GM21381 (cell line): Measurements from ENCODE around the gene JAKMIP1.

ENCODE experiments used
- ATAC-seq: cut with Tn5 transposase; IDR thresholded peaks from one replicate; pipeline ENCODE4 v1.9.1; 2021; ENCODE audit warnings: mild to moderate bottlenecking, moderate library complexity; ENCODE audit not compliant: unreplicated experiment

The JAKMIP1 gene

GRCh38 chr4:6106156-6106555 lies 94.2 kb downstream of the JAKMIP1 start:
- no peak for ATAC-seq

DNA sequence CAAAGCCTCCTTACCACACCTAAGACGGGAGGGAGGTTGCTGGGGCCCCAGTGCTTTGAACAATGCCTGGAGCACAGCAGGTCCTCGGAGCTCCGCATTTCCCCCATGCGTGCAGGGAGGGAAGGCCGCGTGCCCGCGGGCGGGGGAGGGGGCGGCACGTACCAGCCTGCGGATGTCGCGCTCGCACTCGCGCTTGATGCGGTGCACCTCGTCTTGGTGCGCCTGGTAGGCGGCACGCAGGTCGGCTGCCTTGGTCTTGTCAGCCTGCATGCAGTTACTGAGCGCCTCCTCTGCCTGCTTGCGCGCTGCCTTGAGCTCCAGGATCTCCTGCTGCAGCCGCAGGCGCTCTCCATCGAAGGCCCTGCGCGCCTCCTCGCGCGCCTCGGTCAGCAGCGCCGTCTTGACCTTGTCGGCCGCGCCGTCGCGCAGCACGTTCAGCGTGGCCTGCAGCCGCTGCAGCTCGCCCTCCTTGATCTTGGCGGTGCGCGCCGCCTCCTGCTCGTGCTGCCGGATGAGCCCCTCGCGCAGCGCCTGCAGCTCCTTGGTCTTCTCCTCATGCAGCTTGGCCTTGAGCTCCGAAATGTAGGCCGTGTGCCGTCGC lies 94.9 kb downstream of the JAKMIP1 start:
- ATAC-seq = no peak

- ATAC-seq = no peak
Measured at GRCh38 chr4:6104541-6105130, 95.7 kb downstream of the JAKMIP1 start.

GRCh38 chr4:6097581-6097980 lies 102.8 kb downstream of the JAKMIP1 start:
- no peak for ATAC-seq

DNA sequence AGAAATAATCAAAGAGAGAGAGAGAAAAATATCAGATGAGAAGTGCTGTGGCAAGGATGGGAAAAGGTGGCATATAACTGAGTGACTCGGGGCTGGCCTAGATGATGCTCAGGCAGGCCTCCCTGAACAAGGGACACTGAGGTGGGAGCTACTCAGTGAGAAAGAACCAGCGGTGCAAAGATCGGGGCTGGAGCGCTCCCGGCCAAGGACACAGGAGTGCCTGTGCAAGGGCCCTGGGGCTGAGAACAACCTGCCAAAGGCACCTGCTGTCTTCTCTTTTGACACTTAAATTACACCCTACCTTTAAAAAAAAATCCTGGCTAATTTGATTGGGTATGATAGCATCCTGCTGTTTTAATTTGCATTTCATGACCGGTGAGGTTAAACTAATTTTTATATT lies 104.5 kb downstream of the JAKMIP1 start:
- ATAC-seq = no peak

DNA sequence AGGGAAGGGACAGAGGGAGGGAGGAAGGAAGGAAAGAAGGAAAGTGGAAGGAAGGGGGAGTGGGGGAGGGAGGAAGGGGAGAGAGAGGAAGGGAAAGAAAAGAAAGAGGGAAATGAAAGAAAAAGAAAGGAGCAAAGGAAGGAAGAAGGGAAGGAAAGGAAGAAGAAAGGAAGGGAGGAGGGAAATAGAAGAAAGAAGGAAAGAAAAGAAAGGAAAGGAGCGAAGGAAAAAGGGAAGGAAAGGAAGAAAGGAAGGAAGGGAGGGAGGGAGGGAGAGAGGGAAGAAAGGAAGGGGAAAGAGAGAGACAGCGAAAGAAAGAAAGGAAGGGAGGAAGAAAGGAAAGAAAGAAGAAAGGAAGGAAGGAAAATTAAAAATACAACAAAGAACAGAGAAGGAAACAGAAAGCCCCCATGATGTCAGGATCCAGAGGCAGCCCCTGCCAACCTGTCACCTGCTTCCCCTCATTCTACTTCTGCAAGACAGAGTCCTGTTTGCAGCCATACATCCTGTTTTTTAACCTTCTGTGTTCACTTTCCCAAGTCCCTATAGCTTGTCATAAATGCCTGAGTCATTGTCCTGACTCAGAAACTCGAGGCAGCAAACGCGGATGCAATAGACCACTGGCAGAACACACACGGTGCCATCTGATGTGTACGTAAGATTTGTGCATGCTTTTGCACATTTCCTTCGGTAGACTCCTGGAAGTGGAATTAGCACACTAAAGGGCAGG lies 105.2 kb downstream of the JAKMIP1 start:
- ATAC-seq = no peak

- ATAC-seq = no peak
Measured at GRCh38 chr4:6093671-6094070, 106.7 kb downstream of the JAKMIP1 start.

DNA sequence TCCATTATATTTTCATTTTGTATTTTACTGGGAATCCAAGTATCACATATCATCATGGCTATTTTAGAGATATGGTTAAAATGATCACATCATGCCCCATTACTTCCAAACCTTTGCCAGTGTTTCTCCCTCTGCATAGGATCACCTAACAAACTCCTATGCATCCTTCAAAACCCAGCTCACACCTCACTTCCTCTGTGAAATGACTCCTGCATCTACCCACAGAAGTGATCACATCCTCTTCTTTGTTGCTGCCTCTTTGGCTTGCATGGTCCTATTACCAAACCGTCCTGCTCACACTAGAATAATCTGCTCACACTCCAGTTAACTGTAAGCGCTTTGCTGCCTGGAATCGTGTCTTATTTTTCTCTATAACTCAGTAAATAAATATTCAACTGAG lies 107.4 kb downstream of the JAKMIP1 start:
- ATAC-seq = no peak

DNA sequence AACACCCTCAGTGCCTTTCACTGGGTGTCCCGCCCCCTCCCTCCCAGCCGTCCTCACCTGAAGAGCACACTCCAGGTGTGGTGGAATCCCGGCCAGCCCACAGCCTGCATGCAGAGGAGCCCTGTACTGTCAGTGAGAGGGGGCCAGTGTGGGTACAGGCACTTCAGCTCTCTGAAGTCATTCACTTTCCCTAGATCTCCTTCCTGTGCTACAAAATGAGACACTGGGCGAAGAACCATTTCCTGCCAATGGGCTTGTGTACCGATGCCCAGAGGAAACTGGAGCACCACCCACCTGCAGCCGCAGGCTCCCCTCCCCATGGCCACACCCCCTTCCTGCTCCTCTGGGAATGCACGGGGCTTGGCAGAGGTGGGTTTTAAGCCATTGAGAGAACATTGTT lies 108.2 kb downstream of the JAKMIP1 start:
- no peak for ATAC-seq

DNA sequence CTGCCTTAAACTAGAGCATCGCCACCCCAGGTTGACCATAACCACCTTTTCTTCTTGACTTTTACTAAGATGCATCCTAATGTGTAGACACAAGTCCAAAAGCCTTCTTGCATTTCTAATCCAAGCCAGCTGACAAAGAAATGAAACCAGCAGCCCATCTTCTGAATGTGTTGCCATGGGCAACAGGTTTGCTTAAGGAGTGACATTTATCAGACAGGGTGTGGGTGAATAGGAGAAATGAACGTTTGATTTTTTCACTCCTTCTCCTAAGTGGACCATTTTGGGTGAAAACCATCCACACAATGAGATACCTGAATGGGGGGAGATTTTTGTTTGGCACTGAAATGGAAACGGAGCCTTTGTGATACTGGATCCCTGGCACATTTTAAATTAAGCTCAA lies 109.4 kb downstream of the JAKMIP1 start:
- no peak for ATAC-seq

DNA sequence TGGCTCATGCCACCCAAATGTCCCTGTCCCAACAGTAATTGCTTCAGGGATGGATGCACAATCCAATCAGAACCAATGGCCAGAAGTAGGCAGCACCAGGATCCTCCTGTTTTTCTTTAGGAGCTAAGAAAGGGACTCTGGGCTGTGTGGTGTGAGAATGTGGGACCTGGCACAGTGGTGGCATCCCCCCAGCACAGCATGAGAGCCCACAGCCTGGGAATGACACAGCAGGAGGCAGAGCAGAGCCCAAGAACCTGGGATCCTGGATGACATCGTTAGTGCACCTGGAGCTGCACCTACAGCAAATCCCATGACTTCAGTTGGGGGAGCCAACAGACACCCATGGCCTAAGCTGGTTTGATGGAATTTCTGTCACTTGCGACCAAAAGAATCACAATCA lies 111.4 kb downstream of the JAKMIP1 start:
- no peak for ATAC-seq

DNA sequence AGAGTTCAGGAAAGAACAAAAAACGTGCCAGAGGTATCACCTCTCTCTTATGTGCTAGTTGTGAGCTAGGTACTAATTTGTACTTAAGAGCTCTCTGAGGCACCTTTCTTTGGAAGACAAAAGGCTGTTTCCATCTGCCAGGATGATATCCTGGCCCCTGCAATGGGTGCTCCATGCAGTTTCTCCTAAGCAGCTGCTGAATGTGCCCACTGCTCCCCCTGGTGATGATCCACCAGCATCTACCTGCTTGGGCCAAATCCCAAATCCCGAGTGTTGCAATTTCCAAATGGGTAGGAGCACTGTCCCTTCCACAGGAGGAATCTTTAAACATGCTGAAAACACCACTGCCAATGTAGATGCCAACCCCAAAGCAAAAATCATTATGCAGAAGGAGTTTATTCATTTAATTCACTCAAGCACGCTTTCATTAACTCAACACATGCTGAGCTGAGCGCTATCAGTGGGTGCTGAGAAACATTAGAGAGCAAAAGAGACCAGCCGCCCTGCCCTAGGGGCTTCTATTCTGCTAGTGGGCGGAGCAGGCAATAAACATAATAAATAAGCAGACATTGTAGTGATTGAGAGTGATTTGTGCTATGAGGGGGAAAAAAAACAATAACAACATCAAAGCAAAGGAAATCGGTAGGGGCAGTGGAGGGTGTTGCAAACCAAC lies 112.5 kb downstream of the JAKMIP1 start:
- ATAC-seq = no peak

DNA sequence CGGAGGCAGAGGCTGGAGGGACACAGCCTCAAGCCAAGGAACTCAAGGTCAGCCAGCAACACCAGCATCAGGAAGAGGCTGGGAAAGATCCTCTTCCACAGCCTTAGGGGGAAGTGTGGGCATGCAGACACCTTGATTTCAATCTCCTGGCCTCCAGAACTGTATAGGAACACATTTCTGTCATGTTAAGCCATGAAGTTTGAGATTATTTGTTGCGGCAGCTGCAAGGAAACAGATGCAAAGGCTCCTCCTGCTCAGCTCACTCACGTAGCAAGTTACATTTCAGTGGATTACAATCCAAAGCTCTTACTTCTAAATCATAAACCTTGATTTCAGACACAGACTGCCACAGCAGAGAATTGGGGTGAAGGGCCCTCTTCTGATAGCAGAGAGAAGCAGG lies 113.5 kb downstream of the JAKMIP1 start:
- no peak for ATAC-seq

GRCh38 chr4:6085691-6086628 lies 114.4 kb downstream of the JAKMIP1 start:
- no peak for ATAC-seq

GRCh38 chr4:6085028-6085690 lies 115.2 kb downstream of the JAKMIP1 start:
- no peak for ATAC-seq

DNA sequence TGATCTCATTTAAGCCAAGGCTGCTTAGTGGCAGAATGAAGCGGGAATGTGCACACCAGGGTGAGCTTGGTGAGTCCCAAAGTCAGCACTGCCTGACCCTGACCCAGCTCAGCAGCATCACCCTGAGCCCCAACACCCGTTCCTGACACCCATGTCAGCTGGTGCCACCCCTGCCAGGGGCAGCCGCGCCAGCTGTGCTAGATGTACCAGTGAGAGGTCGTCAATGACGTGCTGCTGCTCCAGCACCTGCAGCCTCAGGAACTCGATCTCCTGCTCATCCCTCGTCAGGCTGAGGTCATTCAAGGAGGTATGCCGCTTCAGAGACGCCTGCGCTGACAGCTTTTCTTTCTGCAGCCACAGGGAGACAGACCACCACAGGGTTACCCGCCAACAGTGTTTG lies 120.4 kb downstream of the JAKMIP1 start:
- no peak for ATAC-seq

- no peak for ATAC-seq
Measured at GRCh38 chr4:6078560-6078959, 121.8 kb downstream of the JAKMIP1 start.

GRCh38 chr4:6076391-6076790 lies 124.0 kb downstream of the JAKMIP1 start:
- no peak for ATAC-seq

DNA sequence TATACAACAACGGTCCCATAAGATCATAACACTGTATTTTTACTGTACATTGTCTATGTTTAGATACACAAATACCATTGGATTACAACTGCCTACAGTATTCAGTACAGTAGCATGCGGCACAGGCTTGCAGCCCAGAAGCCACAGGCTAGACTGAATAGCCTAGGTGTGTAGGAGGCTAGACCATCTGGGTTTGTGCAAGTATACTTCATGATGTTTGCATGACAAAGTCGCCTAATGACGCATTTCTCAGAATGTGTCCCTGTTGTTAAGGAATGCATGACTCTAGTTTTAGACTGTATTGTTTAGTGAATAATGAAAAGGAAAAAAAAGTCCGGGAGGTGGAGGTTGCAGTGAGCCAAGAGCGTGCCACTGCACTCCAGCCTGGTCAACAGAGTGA lies 125.6 kb downstream of the JAKMIP1 start:
- ATAC-seq = no peak

DNA sequence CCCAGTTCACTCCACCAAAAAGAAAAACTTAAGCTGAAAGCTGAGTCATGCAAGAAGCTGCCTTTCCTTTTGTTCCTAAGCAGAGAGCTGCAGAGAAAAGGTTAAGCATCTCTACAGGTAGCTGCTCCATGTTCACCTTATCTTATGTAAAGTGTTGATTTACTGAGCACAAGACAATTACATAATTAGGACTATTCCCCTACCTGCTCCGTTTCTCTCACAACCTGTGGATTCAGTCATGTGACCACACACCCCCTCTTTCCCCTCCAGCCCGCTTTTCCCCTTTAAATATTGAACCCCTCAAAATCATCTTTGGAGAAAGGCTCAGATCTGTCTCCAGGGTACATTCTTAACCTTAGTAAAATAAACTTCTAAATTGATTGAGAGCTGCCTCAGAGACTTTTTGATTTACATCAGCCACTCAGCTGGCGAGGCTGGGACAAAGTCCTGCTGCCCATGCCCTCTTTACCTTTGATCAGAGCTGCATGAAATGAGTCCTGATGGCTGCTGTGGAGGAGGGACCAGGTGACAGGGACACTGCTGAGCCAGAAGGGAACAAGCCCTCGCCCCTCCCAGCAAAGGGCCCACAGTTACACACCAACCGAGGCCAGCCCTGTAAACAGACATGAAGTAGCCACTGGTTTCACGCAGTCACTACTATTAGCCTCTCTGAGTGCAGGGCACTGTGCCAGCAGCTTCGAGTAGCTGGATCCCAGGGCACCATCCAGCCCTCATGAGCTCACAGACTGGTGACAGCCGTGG lies 128.2 kb downstream of the JAKMIP1 start:
- no peak for ATAC-seq
